ENCODE results near the gene UBL7.

DNA sequence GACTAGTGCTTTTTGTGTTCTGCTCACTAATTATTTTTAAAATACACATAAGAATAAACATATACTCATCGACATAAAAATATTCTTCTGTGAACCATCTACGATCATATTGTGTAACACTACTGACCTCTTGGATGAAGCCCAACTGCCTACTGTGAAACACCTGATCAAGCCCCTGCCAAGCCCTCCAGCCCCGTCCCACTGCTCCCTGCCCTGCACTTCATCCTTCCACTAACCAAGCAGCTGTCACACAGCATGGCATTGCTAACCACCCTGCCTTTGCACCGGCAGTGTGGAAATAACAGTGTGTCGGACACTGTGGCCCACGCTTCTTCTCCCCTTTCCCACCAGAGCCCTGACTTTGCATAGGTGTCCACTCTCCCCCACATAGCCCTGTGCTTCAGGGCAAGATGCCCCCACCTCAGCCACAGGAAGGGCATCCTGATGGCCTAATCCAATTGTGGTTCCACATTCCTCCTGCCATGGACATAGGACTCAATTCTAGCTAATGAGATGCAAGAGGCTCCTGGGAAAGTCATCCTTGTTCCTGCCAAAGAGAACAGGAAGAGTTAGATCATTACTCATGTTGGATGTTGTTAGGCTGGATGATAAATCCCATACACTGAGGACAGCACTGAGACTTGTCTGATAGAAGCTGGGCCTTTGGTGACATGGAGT is 45.0 kb upstream of the UBL7 start:
- TF ChIP-seq, protein P1, sequence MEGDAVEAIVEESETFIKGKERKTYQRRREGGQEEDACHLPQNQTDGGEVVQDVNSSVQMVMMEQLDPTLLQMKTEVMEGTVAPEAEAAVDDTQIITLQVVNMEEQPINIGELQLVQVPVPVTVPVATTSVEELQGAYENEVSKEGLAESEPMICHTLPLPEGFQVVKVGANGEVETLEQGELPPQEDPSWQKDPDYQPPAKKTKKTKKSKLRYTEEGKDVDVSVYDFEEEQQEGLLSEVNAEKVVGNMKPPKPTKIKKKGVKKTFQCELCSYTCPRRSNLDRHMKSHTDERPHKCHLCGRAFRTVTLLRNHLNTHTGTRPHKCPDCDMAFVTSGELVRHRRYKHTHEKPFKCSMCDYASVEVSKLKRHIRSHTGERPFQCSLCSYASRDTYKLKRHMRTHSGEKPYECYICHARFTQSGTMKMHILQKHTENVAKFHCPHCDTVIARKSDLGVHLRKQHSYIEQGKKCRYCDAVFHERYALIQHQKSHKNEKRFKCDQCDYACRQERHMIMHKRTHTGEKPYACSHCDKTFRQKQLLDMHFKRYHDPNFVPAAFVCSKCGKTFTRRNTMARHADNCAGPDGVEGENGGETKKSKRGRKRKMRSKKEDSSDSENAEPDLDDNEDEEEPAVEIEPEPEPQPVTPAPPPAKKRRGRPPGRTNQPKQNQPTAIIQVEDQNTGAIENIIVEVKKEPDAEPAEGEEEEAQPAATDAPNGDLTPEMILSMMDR (conservative IDR thresholded peaks at IDR 0.05; ENCODE audit: low read length): no peak
- no peak for TF ChIP-seq EZH2phosphoT487 (IDR thresholded peaks at IDR 0.05; ENCODE audit: borderline replicate concordance, low read depth, low read length)
